Endothelial cell (in vitro differentiated cells): ENCODE results near the gene COG4. TPM values are rescaled to one million over a fixed set of nuclear protein-coding genes. Genes with fewer than 3 reads are reported as not detected.

Experiments
- DNase-seq: peaks from one replicate; pipeline ENCODE4 v3.0.0; 2021; ENCODE audit warnings: low spot score
- H3K27ac Mint-ChIP-seq: one replicate; pipeline ENCODE4 v1.8.0; 2021; ENCODE audit warnings: mixed read lengths, inconsistent platforms; ENCODE audit not compliant: unreplicated experiment
- H3K27me3 Mint-ChIP-seq: one replicate; pipeline ENCODE4 v1.8.0; 2021; ENCODE audit warnings: mild to moderate bottlenecking, moderate library complexity, mixed read lengths, inconsistent platforms; ENCODE audit not compliant: unreplicated experiment
- H3K36me3 Mint-ChIP-seq: one replicate; pipeline ENCODE4 v1.8.0; 2021; ENCODE audit warnings: mild to moderate bottlenecking, low read depth, mixed read lengths, inconsistent platforms; ENCODE audit not compliant: unreplicated experiment
- H3K4me1 Mint-ChIP-seq: one replicate; pipeline ENCODE4 v1.8.0; 2021; ENCODE audit warnings: mild to moderate bottlenecking, mixed read lengths, inconsistent platforms; ENCODE audit not compliant: unreplicated experiment
- H3K4me3 Mint-ChIP-seq: one replicate; pipeline ENCODE4 v1.8.0; 2021; ENCODE audit warnings: mild to moderate bottlenecking, mixed read lengths, inconsistent platforms; ENCODE audit not compliant: unreplicated experiment
- H3K9me3 Mint-ChIP-seq: one replicate; pipeline ENCODE4 v1.8.0; 2021; ENCODE audit warnings: mixed read lengths, inconsistent platforms; ENCODE audit not compliant: unreplicated experiment
- CTCF ChIP-seq: fragments of 200-600 bp; sonication (generic); IDR thresholded peaks from one replicate; pipeline ENCODE4 v1.5.0; 2021; ENCODE audit warnings: antibody characterized with exemption; ENCODE audit not compliant: unreplicated experiment
- total RNA-seq: library from RNA; stranded (reverse); fragmentation: NEBNext Ultra II Directional; extraction: Animal tissue kit (Norgen Biotek cat#: 25700); gene quantifications from one replicate; pipeline ENCODE4 v1.2.1, GENCODE V29; 2021; ENCODE audit not compliant: unreplicated experiment

The COG4 gene
- total RNA-seq, 1 donor from 2014 or later: 64.1 TPM

- Mint-ChIP-seq H3K4me1 (peaks cover 3% of the 10 kb centered on the region), H3K4me3 (no peak overlapping the region), H3K9me3 (no peaks in the 10 kb centered on the region), H3K27ac (no peak overlapping the region), H3K36me3 (no peaks in the 10 kb centered on the region), H3K27me3 (peaks cover 1% of the 10 kb centered on the region)
- no peak for TF ChIP-seq CTCF
- DNase-seq: no peak
These were observed 75.3 kb downstream of the COG4 start for GRCh38 chr16:70448075-70448474.

- DNase-seq: no peak
- H3K9me3 Mint-ChIP-seq: no peaks in the 10 kb centered on the region
- no peak overlapping the region for H3K4me3 Mint-ChIP-seq
- no peaks in the 10 kb centered on the region for H3K36me3 Mint-ChIP-seq
- H3K27me3 Mint-ChIP-seq: peaks cover 7% of the 10 kb centered on the region
- H3K27ac Mint-ChIP-seq: peak overlapping the region; percentile 30
- H3K4me1 Mint-ChIP-seq: peaks cover 3% of the 10 kb centered on the region
- TF ChIP-seq CTCF: no peak
These were observed 78.9 kb downstream of the COG4 start for GRCh38 chr16:70444249-70445063.

GRCh38 chr16:70442344-70442743, 81.0 kb downstream of the COG4 start:
- H3K9me3 Mint-ChIP-seq: no peaks in the 10 kb centered on the region
- H3K4me3 Mint-ChIP-seq: no peak overlapping the region
- H3K27me3 Mint-ChIP-seq: peaks cover 10% of the 10 kb centered on the region
- no peak for TF ChIP-seq CTCF
- H3K36me3 Mint-ChIP-seq: peaks cover 3% of the 10 kb centered on the region
- H3K4me1 Mint-ChIP-seq: peaks cover 12% of the 10 kb centered on the region
- no peak overlapping the region for H3K27ac Mint-ChIP-seq
- DNase-seq: no peak

GRCh38 chr16:70441406-70441990, 81.9 kb downstream of the COG4 start:
- H3K27ac Mint-ChIP-seq: no peak overlapping the region
- TF ChIP-seq CTCF: no peak
- no peaks in the 10 kb centered on the region for H3K9me3 Mint-ChIP-seq
- peaks cover 10% of the 10 kb centered on the region for H3K27me3 Mint-ChIP-seq
- DNase-seq: no peak
- H3K36me3 Mint-ChIP-seq: peaks cover 5% of the 10 kb centered on the region
- peaks cover 21% of the 10 kb centered on the region for H3K4me1 Mint-ChIP-seq
- no peak overlapping the region for H3K4me3 Mint-ChIP-seq

GRCh38 chr16:70440009-70440692, 83.2 kb downstream of the COG4 start:
- Mint-ChIP-seq H3K4me1 (peaks cover 23% of the 10 kb centered on the region), H3K36me3 (peaks cover 7% of the 10 kb centered on the region), H3K4me3 (peak overlapping the region; percentile 94), H3K9me3 (no peaks in the 10 kb centered on the region), H3K27me3 (peaks cover 10% of the 10 kb centered on the region), H3K27ac (peak overlapping the region; percentile 24)
- no peak for DNase-seq
- TF ChIP-seq CTCF: no peak
